Measurements from ENCODE around the gene SLC22A17. TPM values are rescaled to one million over a fixed set of nuclear protein-coding genes. Genes with fewer than 3 reads are reported as not detected.

The SLC22A17 gene
- total and polyA plus RNA-seq, 9 of the 15 experiments (the other 6 are each of a cell fraction or from before 2014, with no cell fraction given), result 0.07 to 0.09 TPM; not detected in 7

GRCh38 chr14:23327947-23328744, 24.5 kb downstream of the SLC22A17 start (continued):
- TF ChIP-seq DEAF1 (CRISPR knock-in tag; IDR thresholded peaks at IDR 0.05) (peak; percentile 87), ARNT (IDR thresholded peaks at IDR 0.05) (peak in 1 of 2 experiments; percentile 53; a peak in 1 of 4 replicates), ARID2 (IDR thresholded peaks at IDR 0.05) (0 out of 2 replicates have a peak, but pooled peaks have one; percentile 20), RHOXF2B (CRISPR knock-in tag; conservative IDR thresholded peaks at IDR 0.05) (no peak), ARID3A (IDR thresholded peaks at IDR 0.05; ENCODE audit: borderline replicate concordance, low read depth, low read length) (peak; percentile 61; the same call in 1 of the 2 replicates), NFATC3 (IDR thresholded peaks at IDR 0.05) (0 out of 2 replicates have a peak, but pooled peaks have one; percentile 26), RAD21 (CRISPR knock-in tag; conservative IDR thresholded peaks at IDR 0.05 in 1 of 2, IDR thresholded peaks at IDR 0.05 in 1 of 2) (peak; percentile 91 to 95), FOXK2 (conservative IDR thresholded peaks at IDR 0.05 in 1 of 2, IDR thresholded peaks at IDR 0.05 in 1 of 2; ENCODE audit: low read depth in 2 of 2) (peak; percentile 59 to 70; a peak in 2 of 4 replicates), ZKSCAN3 (CRISPR knock-in tag; IDR thresholded peaks at IDR 0.05) (no peak), SMC3 (conservative IDR thresholded peaks at IDR 0.05; ENCODE audit: insufficient read depth, low read depth, low read length) (peak; percentile 90), TEAD4 (IDR thresholded peaks at IDR 0.05; ENCODE audit: low read length) (peak; percentile 27; the same call in 1 of the 2 replicates), TEAD4 (CRISPR knock-in tag; IDR thresholded peaks at IDR 0.05; ENCODE audit: borderline replicate concordance) (no peak), AFF4 (CRISPR knock-in tag; IDR thresholded peaks at IDR 0.05) (0 out of 2 replicates have a peak, but pooled peaks have one; percentile 43), ZKSCAN1 (IDR thresholded peaks at IDR 0.05; ENCODE audit: low read depth, low read length) (no peak), E2F8 (IDR thresholded peaks at IDR 0.05; ENCODE audit: low read depth, partially characterized antibody) (peak; percentile 31)
